HepG2 (cell line): ENCODE results near the gene CELF2.

Experiments
- ARNTL ChIP-seq: sonication (generic); formaldehyde crosslinking; IDR thresholded peaks from 2 replicates; pipeline ENCODE4 v1.4.0; 2020; ENCODE audit warnings: mild to moderate bottlenecking, missing genetic modification reagents
- BRD4 ChIP-seq: sonication (generic); formaldehyde crosslinking; IDR thresholded peaks from 2 replicates; pipeline ENCODE4 v1.4.0; 2020; ENCODE audit warnings: missing genetic modification reagents
- EP300 ChIP-seq, 3 experiments: sonication (generic) in 1 of 3; formaldehyde crosslinking in 1 of 3; IDR thresholded peaks; 2 replicates each; pipeline versions ENCODE4 v1.5.1 to v1.6.1; 2011 to 2020; ENCODE audit warnings: low read depth in 2 of 3, low read length in 2 of 3, borderline replicate concordance in 1 of 3, improper control_type of control experiment in 1 of 3, mild to moderate bottlenecking in 1 of 3, missing genetic modification reagents in 1 of 3, moderate library complexity in 1 of 3
- IKZF1 ChIP-seq: fragments of 450-650 bp; IDR thresholded peaks from 2 replicates; pipeline ENCODE4 v1.7.1; 2016
- NFYC ChIP-seq: IDR thresholded peaks from 2 replicates; pipeline ENCODE4 v1.6.1; 2016; ENCODE audit warnings: missing genetic modification reagents, missing compliant biosample characterization
- PATZ1 ChIP-seq: sonication (generic); formaldehyde crosslinking; IDR thresholded peaks from 2 replicates; pipeline ENCODE4 v1.4.0; 2020; ENCODE audit warnings: missing genetic modification reagents
- SUZ12 ChIP-seq: fragments of 150-350 bp; IDR thresholded peaks from 2 replicates; pipeline ENCODE4 v1.6.1; 2014; ENCODE audit warnings: low read depth, low read length
- TARDBP ChIP-seq: sonication (generic); formaldehyde crosslinking; IDR thresholded peaks from 2 replicates; pipeline ENCODE4 v1.8.0; 2022; ENCODE audit warnings: mild to moderate bottlenecking, missing genetic modification reagents
- ZBTB42 ChIP-seq: sonication (generic); formaldehyde crosslinking; IDR thresholded peaks from 2 replicates; pipeline ENCODE4 v1.5.0; 2020; ENCODE audit warnings: mild to moderate bottlenecking, missing genetic modification reagents
- ZNF160 ChIP-seq: sonication (generic); formaldehyde crosslinking; IDR thresholded peaks from 2 replicates; pipeline ENCODE4 v1.8.0; 2022; ENCODE audit warnings: mild to moderate bottlenecking, inconsistent platforms, missing genetic modification reagents
- ZNF367 ChIP-seq: sonication (generic); formaldehyde crosslinking; IDR thresholded peaks from 2 replicates; pipeline ENCODE4 v1.4.0; 2020; ENCODE audit warnings: missing genetic modification reagents, borderline replicate concordance
- ZNF550 ChIP-seq: sonication (generic); formaldehyde crosslinking; IDR thresholded peaks from 2 replicates; pipeline ENCODE4 v1.4.0; 2020; ENCODE audit warnings: mild to moderate bottlenecking, missing genetic modification reagents, borderline replicate concordance

GRCh38 chr10:10977226-10977956 is 40.3 kb upstream of the CELF2 start:
- no peak for TF ChIP-seq SUZ12
- no peak for TF ChIP-seq EP300 (IDR thresholded peaks at IDR 0.05; ENCODE audit: low read depth in 2 of 2, low read length in 2 of 2)
- TF ChIP-seq EP300 (CRISPR knock-in tag; IDR thresholded peaks at IDR 0.05; ENCODE audit: borderline replicate concordance), result no peak
- TF ChIP-seq PATZ1 (CRISPR knock-in tag), result no peak
- TF ChIP-seq ZNF160 (CRISPR knock-in tag), result no peak
- no peak for TF ChIP-seq BRD4 (CRISPR knock-in tag)
- TF ChIP-seq ZBTB42 (CRISPR knock-in tag), result no peak
- TF ChIP-seq NFYC, result no peak
- no peak for TF ChIP-seq ZNF367
- TF ChIP-seq ZNF550 (CRISPR knock-in tag), result no peak
- TF ChIP-seq TARDBP (CRISPR knock-in tag), result no peak
- no peak for TF ChIP-seq ARNTL (CRISPR knock-in tag)
- no peak for TF ChIP-seq IKZF1
